Mononuclear cell (primary cell): ENCODE data around the gene BIK. TPM values are rescaled to one million over a fixed set of nuclear protein-coding genes. Genes with fewer than 3 reads are reported as not detected.

ENCODE experiments used
- H3K27me3 ChIP-seq: 2 replicates; pipeline ENCODE4 v1.6.0; 2011; ENCODE audit warnings: low read length, control low read depth; ENCODE audit not compliant: insufficient read depth
- H3K4me1 ChIP-seq: 2 replicates; pipeline ENCODE4 v1.5.1; 2011; ENCODE audit warnings: mild to moderate bottlenecking, low read length, control low read depth; ENCODE audit not compliant: insufficient read depth
- H3K4me3 ChIP-seq: 2 replicates; pipeline ENCODE4 v1.5.1; 2011; ENCODE audit warnings: mild to moderate bottlenecking, low read length, moderate library complexity
- H3K9me3 ChIP-seq: 2 replicates; pipeline ENCODE4 v1.5.1; 2011; ENCODE audit warnings: low read depth, mild to moderate bottlenecking, control low read depth, low read length
- total RNA-seq: library from RNA; depleted of rRNA; stranded (reverse); fragments of >200 nt; gene quantifications from one replicate; pipeline ENCODE4 v1.2.3, GENCODE V29; 2012

BIK gene
- total RNA-seq, result 2.1 TPM

- Histone ChIP-seq H3K4me3 (peak within 1 kb of the TSS; percentile 52), H3K27me3 (peaks cover 18% of the 10 kb centered on the region), H3K4me1 (peaks cover 26% of the 10 kb centered on the region), H3K9me3 (no peaks in the 10 kb centered on the region)
Observed at GRCh38 chr22:43110444-43110926, at the start of gene BIK. Gene BIK (plus strand): TSS chr22:43110750. CDS start chr22:43124023, 13,273 bp downstream.

- Histone ChIP-seq H3K9me3 (no peaks in the 10 kb centered on the region), H3K4me1 (no peaks in the 10 kb centered on the region), H3K27me3 (no peaks in the 10 kb centered on the region), H3K4me3 (no peak overlapping the region)
Observed at GRCh38 chr22:43066134-43066533, 44.4 kb upstream of the BIK start.

GRCh38 chr22:43066844-43067385, 43.6 kb upstream of the BIK start:
- no peaks in the 10 kb centered on the region for H3K9me3 ChIP-seq
- H3K4me1 ChIP-seq, result no peaks in the 10 kb centered on the region
- no peaks in the 10 kb centered on the region for H3K27me3 ChIP-seq

DNA sequence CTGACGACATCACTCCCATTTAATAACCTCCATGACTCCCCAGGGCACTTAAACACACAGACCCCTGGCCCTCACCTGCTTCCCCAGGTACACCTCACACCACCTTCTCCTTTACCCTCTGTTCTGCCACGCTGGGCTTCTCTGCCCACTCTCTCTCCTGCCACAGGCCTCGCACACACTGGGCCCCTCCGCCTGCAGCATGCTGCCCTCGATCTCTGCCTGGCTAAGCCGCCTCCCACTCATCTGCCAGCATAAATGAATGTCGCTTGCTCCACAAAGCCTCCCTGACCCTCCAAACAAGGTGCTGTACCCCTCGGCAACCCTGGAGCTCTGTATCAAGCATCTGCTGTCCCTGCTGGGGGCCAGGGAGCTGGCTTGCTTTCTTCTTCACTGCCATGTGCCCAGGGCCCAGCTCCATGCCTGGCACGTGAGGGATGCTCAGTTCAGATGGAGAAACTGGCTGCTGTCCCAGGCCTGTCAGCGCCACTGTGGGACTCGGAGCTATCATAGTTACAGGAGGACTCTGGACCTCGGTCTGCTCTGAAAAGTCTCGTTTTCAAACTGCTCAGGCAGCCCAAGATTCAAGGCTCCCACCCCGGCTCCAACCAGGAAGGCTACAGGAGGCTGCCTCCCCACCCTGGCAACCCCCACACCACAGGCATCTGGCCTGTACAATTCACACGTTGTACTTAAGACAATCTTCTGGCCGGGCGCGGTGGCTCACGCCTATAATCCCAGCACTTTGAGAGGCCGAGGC, 33.3 kb upstream of the BIK start:
- no peaks in the 10 kb centered on the region for H3K27me3 ChIP-seq
- no peaks in the 10 kb centered on the region for H3K4me1 ChIP-seq
- no peak overlapping the region for H3K4me3 ChIP-seq
- no peaks in the 10 kb centered on the region for H3K9me3 ChIP-seq

More at GRCh38 chr22:43066844-43067385, 43.6 kb upstream of the BIK start:
- H3K4me3 ChIP-seq, result no peak overlapping the region

DNA sequence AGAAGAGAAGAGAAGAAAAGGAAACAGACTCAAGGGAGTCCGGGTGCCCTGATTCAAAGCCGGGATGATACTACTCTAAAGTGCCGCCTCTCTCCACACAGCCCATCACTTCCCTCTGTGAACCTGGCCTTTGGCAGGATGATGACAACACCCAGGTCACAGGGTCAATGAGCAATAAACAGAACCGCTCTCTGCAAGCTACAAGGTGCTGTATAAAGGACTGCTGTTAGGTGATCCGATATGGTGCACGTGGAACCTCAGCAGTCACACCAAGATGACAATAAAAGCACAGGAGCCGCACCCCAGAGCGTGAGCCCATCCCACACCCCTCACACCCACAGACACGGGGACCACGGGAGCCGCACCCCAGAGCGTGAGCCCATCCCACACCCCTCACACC, 32.0 kb upstream of the BIK start:
- no peaks in the 10 kb centered on the region for H3K27me3 ChIP-seq
- H3K9me3 ChIP-seq, result no peaks in the 10 kb centered on the region
- H3K4me3 ChIP-seq, result no peak overlapping the region
- no peaks in the 10 kb centered on the region for H3K4me1 ChIP-seq

DNA sequence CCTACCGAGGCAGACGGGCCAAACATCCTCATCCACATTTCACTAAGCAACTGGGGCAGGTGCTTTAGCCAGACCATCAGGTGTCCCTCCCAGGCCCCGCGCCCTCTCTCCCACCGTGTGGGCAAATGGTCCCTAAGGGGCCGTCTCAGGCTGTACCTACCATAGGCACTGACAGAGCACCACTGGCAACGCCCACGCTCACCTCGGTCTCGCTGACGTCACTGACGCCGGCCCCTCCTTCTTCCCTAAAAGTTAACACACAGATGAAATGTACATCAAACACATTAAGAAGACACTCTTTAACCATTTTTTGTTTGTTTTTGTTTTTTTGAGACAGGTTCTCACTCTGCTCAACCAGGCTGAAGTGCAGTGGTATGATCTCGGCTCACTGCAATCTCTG, 30.8 kb upstream of the BIK start:
- H3K4me1 ChIP-seq, result no peaks in the 10 kb centered on the region
- H3K9me3 ChIP-seq, result no peaks in the 10 kb centered on the region
- no peak overlapping the region for H3K4me3 ChIP-seq
- H3K27me3 ChIP-seq, result no peaks in the 10 kb centered on the region

DNA sequence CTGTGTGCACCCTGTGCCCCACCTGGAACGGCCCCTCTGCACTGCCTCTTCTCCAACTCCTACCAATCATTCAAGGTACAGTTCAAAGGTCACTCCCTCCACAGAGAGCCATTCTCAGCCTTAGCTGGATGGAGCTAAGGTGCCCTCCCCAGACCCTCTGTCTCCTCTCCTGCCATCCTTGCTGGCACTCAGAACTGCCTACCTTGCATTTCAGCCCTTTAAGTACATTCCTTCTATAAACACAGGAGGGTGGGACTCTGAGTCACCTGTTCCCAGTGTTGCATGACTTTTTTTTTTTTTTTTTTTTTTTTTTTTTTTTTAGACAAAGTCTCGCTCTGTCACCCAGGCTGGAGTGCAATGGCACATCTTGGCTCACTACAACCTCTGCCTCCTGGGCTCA, 29.9 kb upstream of the BIK start:
- H3K4me1 ChIP-seq, result no peaks in the 10 kb centered on the region
- H3K9me3 ChIP-seq, result no peaks in the 10 kb centered on the region
- no peaks in the 10 kb centered on the region for H3K27me3 ChIP-seq
- H3K4me3 ChIP-seq, result no peak overlapping the region

GRCh38 chr22:43081968-43082367, 28.6 kb upstream of the BIK start:
- Histone ChIP-seq H3K9me3 (no peaks in the 10 kb centered on the region), H3K4me1 (no peaks in the 10 kb centered on the region), H3K4me3 (no peak overlapping the region), H3K27me3 (no peaks in the 10 kb centered on the region)

DNA sequence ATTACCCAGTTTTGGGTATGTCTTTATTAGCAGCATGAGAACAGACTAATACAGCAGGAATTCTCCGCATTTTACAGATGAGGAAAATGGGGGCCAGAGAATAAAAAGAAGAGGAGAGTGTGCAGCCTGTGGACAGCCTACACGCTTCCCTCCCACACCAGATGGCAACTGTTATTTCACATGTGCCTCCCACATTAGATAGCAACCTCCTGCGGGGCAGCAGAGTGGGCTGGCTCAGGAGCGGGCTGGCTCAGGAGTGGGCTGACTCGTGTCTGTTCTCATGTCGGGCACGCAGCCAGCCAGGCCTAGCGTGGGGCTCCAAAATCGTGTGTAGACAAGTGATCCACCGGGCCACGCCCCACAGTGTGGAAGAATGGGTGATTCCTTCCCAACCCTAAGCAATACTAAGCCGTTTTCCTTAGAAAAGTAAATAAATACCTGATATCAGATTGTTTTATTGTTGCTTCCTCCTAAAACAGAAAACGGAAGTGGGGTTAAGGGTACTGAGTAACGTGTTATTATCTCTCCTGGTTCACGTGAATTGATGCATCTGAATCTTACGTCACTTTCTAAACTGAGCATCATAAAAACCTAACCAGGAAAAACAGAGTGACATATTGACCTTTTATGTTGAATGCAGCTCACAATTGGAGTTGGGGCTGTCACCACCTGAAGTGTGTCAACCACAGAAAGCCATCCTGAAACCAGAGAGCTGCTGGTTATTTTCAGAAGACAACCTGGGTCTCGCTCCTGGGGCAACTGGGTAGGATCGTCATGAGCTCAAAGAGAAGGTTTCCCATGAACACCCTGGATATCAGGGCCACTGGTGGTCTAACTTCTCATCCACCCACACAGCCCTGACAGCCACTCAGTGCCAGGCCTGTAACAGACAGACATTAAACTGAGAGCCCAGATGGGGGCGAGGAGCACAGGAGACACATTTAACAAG, 24.6 kb upstream of the BIK start:
- no peaks in the 10 kb centered on the region for H3K9me3 ChIP-seq
- peaks cover 18% of the 10 kb centered on the region for H3K4me1 ChIP-seq
- no peaks in the 10 kb centered on the region for H3K27me3 ChIP-seq
- H3K4me3 ChIP-seq, result no peak overlapping the region

- Histone ChIP-seq H3K27me3 (no peaks in the 10 kb centered on the region), H3K4me1 (peaks cover 26% of the 10 kb centered on the region), H3K9me3 (no peaks in the 10 kb centered on the region), H3K4me3 (peak overlapping the region; percentile 63)
Observed at GRCh38 chr22:43088627-43088983, 21.9 kb upstream of the BIK start.

GRCh38 chr22:43088984-43089717, 21.4 kb upstream of the BIK start, which contains the start of gene TTLL1:
Gene TTLL1 (minus strand): TSS chr22:43089391. CDS start chr22:43075586, 13,805 bp downstream.
- Histone ChIP-seq H3K4me1 (peaks cover 26% of the 10 kb centered on the region), H3K9me3 (no peaks in the 10 kb centered on the region), H3K4me3 (peak within 1 kb of the TSS; percentile 63), H3K27me3 (no peaks in the 10 kb centered on the region)

DNA sequence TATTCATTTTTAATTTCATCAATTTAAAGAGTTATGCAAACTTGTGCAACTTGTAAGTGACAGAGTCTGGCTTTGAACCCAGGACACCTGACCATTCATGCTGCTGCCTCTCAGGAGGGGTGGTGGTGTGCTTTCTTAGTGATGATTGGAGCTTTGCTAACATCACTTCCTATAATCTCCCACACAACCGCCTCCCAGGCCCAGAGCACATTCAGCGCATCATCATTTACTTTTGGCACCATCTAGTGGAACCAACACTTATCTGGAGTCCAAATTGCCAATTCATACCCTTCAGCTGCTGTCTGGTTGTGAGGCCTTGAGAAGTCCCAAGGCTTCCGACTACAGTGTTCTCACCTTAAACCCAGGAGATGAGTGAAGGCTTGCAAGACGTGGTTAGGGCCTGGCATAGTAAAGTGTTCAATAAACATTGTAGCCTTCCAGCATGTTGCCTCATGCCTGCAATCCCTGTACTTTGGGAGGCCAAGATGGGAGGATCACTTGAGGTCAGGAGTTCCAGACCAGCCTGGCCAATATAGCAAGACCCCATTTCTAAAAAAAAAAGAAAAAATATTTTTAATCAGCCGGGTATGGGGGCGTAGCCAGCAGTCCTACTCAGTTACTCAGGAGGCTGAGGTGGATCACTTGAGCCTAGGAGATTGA, 20.3 kb upstream of the BIK start:
- Histone ChIP-seq H3K4me1 (peaks cover 26% of the 10 kb centered on the region), H3K9me3 (no peaks in the 10 kb centered on the region), H3K27me3 (no peaks in the 10 kb centered on the region), H3K4me3 (no peak overlapping the region)

- Histone ChIP-seq H3K4me1 (peaks cover 26% of the 10 kb centered on the region), H3K4me3 (no peak overlapping the region), H3K9me3 (no peaks in the 10 kb centered on the region), H3K27me3 (no peaks in the 10 kb centered on the region)
Observed at GRCh38 chr22:43092085-43092484, 18.5 kb upstream of the BIK start.

DNA sequence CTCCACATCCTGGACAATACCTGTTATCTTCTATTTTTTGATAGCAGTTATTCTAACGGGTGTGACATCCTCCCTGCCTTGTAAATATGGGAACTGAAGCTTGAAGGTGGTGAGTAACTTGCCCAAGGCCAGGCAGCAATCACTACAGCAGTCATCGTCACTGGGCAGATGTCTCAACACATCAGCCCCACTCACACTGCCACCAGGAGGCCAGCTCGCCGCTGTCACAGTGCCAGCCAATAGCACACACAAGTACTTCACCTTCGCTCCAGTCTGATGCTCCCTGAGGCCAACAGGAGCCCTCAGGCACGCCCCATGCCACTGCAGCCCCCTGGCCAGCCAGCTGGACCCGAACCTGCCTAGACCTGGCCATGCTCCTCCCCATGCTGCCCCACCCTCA, 16.5 kb upstream of the BIK start:
- Histone ChIP-seq H3K9me3 (no peaks in the 10 kb centered on the region), H3K4me1 (peaks cover 17% of the 10 kb centered on the region), H3K27me3 (no peaks in the 10 kb centered on the region), H3K4me3 (no peak overlapping the region)
